ENCODE results near the gene CEP41. TPM values are rescaled to one million over a fixed set of nuclear protein-coding genes. Genes with fewer than 3 reads are reported as not detected.

CEP41 gene
- total RNA-seq, 1 donor = 1.9 TPM

- Histone ChIP-seq H3K4me3 (ENCODE audit: low read length) (no peak overlapping the region), H3K27me3 (ENCODE audit: insufficient read depth, low read length) (no peaks in the 10 kb centered on the region), H3K4me1 (ENCODE audit: insufficient read depth, low read length) (peaks cover 19% of the 10 kb centered on the region), H3K9me3 (ENCODE audit: low read depth, low read length) (no peaks in the 10 kb centered on the region)
These were observed 74.3 kb downstream of the CEP41 start for GRCh38 chr7:130366564-130366963.

- Histone ChIP-seq H3K4me1 (ENCODE audit: insufficient read depth, low read length) (peaks cover 19% of the 10 kb centered on the region), H3K9me3 (ENCODE audit: low read depth, low read length) (no peaks in the 10 kb centered on the region), H3K27me3 (ENCODE audit: insufficient read depth, low read length) (no peaks in the 10 kb centered on the region), H3K4me3 (ENCODE audit: low read length) (no peak overlapping the region)
These were observed 75.0 kb downstream of the CEP41 start for GRCh38 chr7:130365511-130366441.

GRCh38 chr7:130365088-130365487 is 75.7 kb downstream of the CEP41 start:
- H3K9me3 ChIP-seq (ENCODE audit: low read depth, low read length) = no peaks in the 10 kb centered on the region
- no peaks in the 10 kb centered on the region for H3K27me3 ChIP-seq (ENCODE audit: insufficient read depth, low read length)
- H3K4me3 ChIP-seq (ENCODE audit: low read length) = no peak overlapping the region
- H3K4me1 ChIP-seq (ENCODE audit: insufficient read depth, low read length) = peaks cover 19% of the 10 kb centered on the region

- no peak overlapping the region for H3K4me3 ChIP-seq (ENCODE audit: low read length)
- H3K4me1 ChIP-seq (ENCODE audit: insufficient read depth, low read length) = peaks cover 12% of the 10 kb centered on the region
- H3K27me3 ChIP-seq (ENCODE audit: insufficient read depth, low read length) = no peaks in the 10 kb centered on the region
- no peaks in the 10 kb centered on the region for H3K9me3 ChIP-seq (ENCODE audit: low read depth, low read length)
These were observed 76.4 kb downstream of the CEP41 start for GRCh38 chr7:130364451-130364850.

- Histone ChIP-seq H3K4me1 (ENCODE audit: insufficient read depth, low read length) (peaks cover 6% of the 10 kb centered on the region), H3K27me3 (ENCODE audit: insufficient read depth, low read length) (no peaks in the 10 kb centered on the region), H3K9me3 (ENCODE audit: low read depth, low read length) (no peaks in the 10 kb centered on the region), H3K4me3 (ENCODE audit: low read length) (no peak overlapping the region)
These were observed 77.6 kb downstream of the CEP41 start for GRCh38 chr7:130363026-130363847.

GRCh38 chr7:130362251-130362816 is 78.5 kb downstream of the CEP41 start:
- Histone ChIP-seq H3K4me1 (ENCODE audit: insufficient read depth, low read length) (peaks cover 6% of the 10 kb centered on the region), H3K27me3 (ENCODE audit: insufficient read depth, low read length) (no peaks in the 10 kb centered on the region), H3K9me3 (ENCODE audit: low read depth, low read length) (no peaks in the 10 kb centered on the region), H3K4me3 (ENCODE audit: low read length) (no peak overlapping the region)

- no peak overlapping the region for H3K4me3 ChIP-seq (ENCODE audit: low read length)
- H3K4me1 ChIP-seq (ENCODE audit: insufficient read depth, low read length) = peaks cover 2% of the 10 kb centered on the region
- no peaks in the 10 kb centered on the region for H3K27me3 ChIP-seq (ENCODE audit: insufficient read depth, low read length)
- no peaks in the 10 kb centered on the region for H3K9me3 ChIP-seq (ENCODE audit: low read depth, low read length)
These were observed 79.1 kb downstream of the CEP41 start for GRCh38 chr7:130361681-130362080.

- Histone ChIP-seq H3K27me3 (ENCODE audit: insufficient read depth, low read length) (no peaks in the 10 kb centered on the region), H3K9me3 (ENCODE audit: low read depth, low read length) (no peaks in the 10 kb centered on the region), H3K4me3 (ENCODE audit: low read length) (no peak overlapping the region), H3K4me1 (ENCODE audit: insufficient read depth, low read length) (no peaks in the 10 kb centered on the region)
These were observed 80.3 kb downstream of the CEP41 start for GRCh38 chr7:130360518-130360917.

- Histone ChIP-seq H3K27me3 (ENCODE audit: insufficient read depth, low read length) (no peaks in the 10 kb centered on the region), H3K4me1 (ENCODE audit: insufficient read depth, low read length) (no peaks in the 10 kb centered on the region), H3K9me3 (ENCODE audit: low read depth, low read length) (no peaks in the 10 kb centered on the region), H3K4me3 (ENCODE audit: low read length) (no peak overlapping the region)
These were observed 81.4 kb downstream of the CEP41 start for GRCh38 chr7:130359276-130359857.

- Histone ChIP-seq H3K27me3 (ENCODE audit: insufficient read depth, low read length) (no peaks in the 10 kb centered on the region), H3K4me3 (ENCODE audit: low read length) (no peak overlapping the region), H3K4me1 (ENCODE audit: insufficient read depth, low read length) (no peaks in the 10 kb centered on the region), H3K9me3 (ENCODE audit: low read depth, low read length) (no peaks in the 10 kb centered on the region)
These were observed 82.3 kb downstream of the CEP41 start for GRCh38 chr7:130358471-130358870.

- H3K27me3 ChIP-seq (ENCODE audit: insufficient read depth, low read length) = no peaks in the 10 kb centered on the region
- no peaks in the 10 kb centered on the region for H3K9me3 ChIP-seq (ENCODE audit: low read depth, low read length)
- H3K4me3 ChIP-seq (ENCODE audit: low read length) = no peak overlapping the region
- no peaks in the 10 kb centered on the region for H3K4me1 ChIP-seq (ENCODE audit: insufficient read depth, low read length)
These were observed 83.8 kb downstream of the CEP41 start for GRCh38 chr7:130356876-130357611.

- Histone ChIP-seq H3K4me1 (ENCODE audit: insufficient read depth, low read length) (no peaks in the 10 kb centered on the region), H3K4me3 (ENCODE audit: low read length) (no peak overlapping the region), H3K9me3 (ENCODE audit: low read depth, low read length) (no peaks in the 10 kb centered on the region), H3K27me3 (ENCODE audit: insufficient read depth, low read length) (no peaks in the 10 kb centered on the region)
These were observed 84.5 kb downstream of the CEP41 start for GRCh38 chr7:130356121-130356875.

GRCh38 chr7:130353196-130353595 is 87.6 kb downstream of the CEP41 start:
- no peaks in the 10 kb centered on the region for H3K27me3 ChIP-seq (ENCODE audit: insufficient read depth, low read length)
- no peaks in the 10 kb centered on the region for H3K9me3 ChIP-seq (ENCODE audit: low read depth, low read length)
- H3K4me1 ChIP-seq (ENCODE audit: insufficient read depth, low read length) = no peaks in the 10 kb centered on the region
- no peak overlapping the region for H3K4me3 ChIP-seq (ENCODE audit: low read length)
